ENCODE measurements around the gene ARR3. TPM values are rescaled to one million over a fixed set of nuclear protein-coding genes. Genes with fewer than 3 reads are reported as not detected.

Gene ARR3
- total and polyA plus RNA-seq, 11 donors = not detected

Other genes starting within 250 kb of the ARR3 start
- not detected for gene AWAT2, start 218.4 kb upstream of the ARR3 start, total RNA-seq
- gene AWAT2, start 218.4 kb upstream of the ARR3 start, polyA plus RNA-seq = not detected
- gene OTUD6A, start 205.9 kb upstream of the ARR3 start, total RNA-seq = not detected
- not detected for gene OTUD6A, start 205.9 kb upstream of the ARR3 start, polyA plus RNA-seq
- 10 to 100 TPM; 36.4 to 52.7 (median 45.5) TPM for gene IGBP1, start 134.9 kb upstream of the ARR3 start, total RNA-seq
- 10 to 100 TPM; 28.2 to 56.5 TPM for gene IGBP1, start 134.9 kb upstream of the ARR3 start, polyA plus RNA-seq
- gene DGAT2L6, start 90.9 kb upstream of the ARR3 start, total RNA-seq = not detected
- gene DGAT2L6, start 90.9 kb upstream of the ARR3 start, polyA plus RNA-seq = not detected
- not detected for gene AWAT1, start 33.7 kb upstream of the ARR3 start, total RNA-seq
- not detected for gene AWAT1, start 33.7 kb upstream of the ARR3 start, polyA plus RNA-seq
- gene P2RY4, start 8.1 kb upstream of the ARR3 start, total RNA-seq = under 1 TPM in 4 of 9 donors, not detected in 5; 0.12 to 0.24 (median 0.20) TPM
- under 1 TPM in 1 of 2 donors, not detected in 1; 0.10 TPM for gene P2RY4, start 8.1 kb upstream of the ARR3 start, polyA plus RNA-seq
- not detected for gene RAB41, start 13.8 kb downstream of the ARR3 start, total RNA-seq
- not detected for gene RAB41, start 13.8 kb downstream of the ARR3 start, polyA plus RNA-seq
- gene PDZD11, start 21.6 kb downstream of the ARR3 start, total RNA-seq = 10 to 100 TPM; 27.1 to 51.4 (median 36.7) TPM
- gene PDZD11, start 21.6 kb downstream of the ARR3 start, polyA plus RNA-seq = 10 to 100 TPM; 39.1 to 57.3 TPM
- gene KIF4A, start 21.8 kb downstream of the ARR3 start, total RNA-seq = 1 to 10 TPM in 1 of 9 donors, under 1 TPM in 7, not detected in 1; 0.06 to 4.1 (median 0.25) TPM
- gene KIF4A, start 21.8 kb downstream of the ARR3 start, polyA plus RNA-seq = under 1 TPM in 1 of 2 donors, not detected in 1; 0.04 TPM
- gene GDPD2, start 155.0 kb downstream of the ARR3 start, total RNA-seq = not detected
- gene GDPD2, start 155.0 kb downstream of the ARR3 start, polyA plus RNA-seq = not detected
- 10 to 100 TPM in 5 of 9 donors, 1 to 10 TPM in 4; 6.8 to 14.8 (median 10.3) TPM for gene DLG3, start 176.5 kb downstream of the ARR3 start, total RNA-seq
- gene DLG3, start 176.5 kb downstream of the ARR3 start, polyA plus RNA-seq = 1 to 10 TPM; 6.1 to 9.1 TPM